MM.1S (cell line): ENCODE results near the gene TAF6.

Experiments used
- CTCF ChIP-seq: fragments of 300-600 bp; sonication (generic); IDR thresholded peaks from 2 replicates; pipeline ENCODE4 v1.5.1; 2016; ENCODE audit warnings: antibody characterized with exemption, low read length, mixed read lengths
- EZH2 ChIP-seq: fragments of 300-600 bp; sonication (generic); optimal IDR thresholded peaks from 2 replicates; pipeline ENCODE3; 2017; ENCODE audit warnings: low read depth, mild to moderate bottlenecking, antibody characterized with exemption, low read length, mixed read lengths
- EZH2phosphoT487 ChIP-seq: fragments of 300-600 bp; sonication (generic); IDR thresholded peaks from 2 replicates; pipeline ENCODE4 v1.6.1; 2018; ENCODE audit warnings: antibody characterized with exemption, low read length

DNA sequence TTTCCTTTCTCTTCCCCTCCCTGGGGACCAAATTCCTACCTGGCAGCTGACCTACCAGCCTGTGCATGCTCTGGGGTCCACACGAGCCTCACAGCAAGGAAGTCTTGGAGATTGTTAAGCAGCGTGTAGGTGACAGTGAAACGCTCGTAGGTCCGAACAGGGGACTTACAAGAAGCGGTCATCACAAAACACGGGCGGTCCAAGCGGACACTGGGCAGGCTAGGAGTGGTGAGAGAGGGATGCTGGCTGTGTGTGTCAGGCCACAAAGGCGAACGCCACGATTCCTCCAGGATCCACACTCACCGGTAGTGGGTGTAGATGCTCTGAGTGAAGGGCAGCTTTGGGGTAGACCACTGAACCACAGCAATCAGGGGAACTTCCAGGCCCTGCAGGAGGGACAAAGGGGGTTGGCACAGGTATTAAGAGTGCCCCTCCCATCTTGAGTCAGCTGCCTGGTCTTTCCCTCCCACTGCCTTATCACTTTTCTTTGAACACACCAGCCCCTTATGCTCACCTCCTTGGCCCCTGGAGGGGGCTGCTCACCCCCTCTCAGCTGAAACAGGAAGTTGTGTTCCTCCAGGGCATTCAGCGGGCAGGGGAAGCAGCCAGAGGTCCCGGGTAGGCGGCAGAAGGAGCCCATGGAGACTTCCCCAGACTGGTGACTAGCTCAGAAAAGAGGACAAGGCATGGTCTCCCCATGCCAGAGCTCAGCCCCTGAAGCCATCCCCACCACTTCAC is 37.3 kb upstream of the TAF6 start:
- TF ChIP-seq CTCF (no peak), EZH2 (no peak), EZH2phosphoT487 (no peak)
